ENCODE measurements around the gene ZFYVE26. TPM values are rescaled to one million over a fixed set of nuclear protein-coding genes. Genes with fewer than 3 reads are reported as not detected.

ZFYVE26 gene
- total RNA-seq, 1 donor from 2014 or later: 21.0 TPM

GRCh38 chr14:67815573-67816225, 691 bp downstream of the ZFYVE26 start:
- no peak for DNase-seq (ENCODE audit: low spot score)

DNA sequence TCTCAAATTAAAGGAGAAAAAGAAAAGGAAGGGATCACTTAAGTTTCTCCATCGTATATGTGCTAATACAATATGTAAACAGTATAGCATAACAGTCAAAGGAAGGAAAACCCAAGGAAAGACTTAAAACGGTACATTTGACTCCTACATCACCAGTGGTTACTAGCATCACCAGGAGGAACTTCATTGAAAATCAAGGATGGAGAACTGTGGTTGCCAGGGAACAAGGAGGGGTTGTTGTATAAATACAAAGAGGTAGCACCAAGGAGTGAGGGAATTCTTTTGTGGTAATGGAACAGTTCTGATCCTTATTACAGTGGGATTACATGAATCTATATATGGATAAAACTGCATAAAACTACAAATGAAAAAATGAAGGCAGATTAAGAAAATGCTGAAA, 1.6 kb downstream of the ZFYVE26 start:
- DNase-seq (ENCODE audit: low spot score): no peak

DNA sequence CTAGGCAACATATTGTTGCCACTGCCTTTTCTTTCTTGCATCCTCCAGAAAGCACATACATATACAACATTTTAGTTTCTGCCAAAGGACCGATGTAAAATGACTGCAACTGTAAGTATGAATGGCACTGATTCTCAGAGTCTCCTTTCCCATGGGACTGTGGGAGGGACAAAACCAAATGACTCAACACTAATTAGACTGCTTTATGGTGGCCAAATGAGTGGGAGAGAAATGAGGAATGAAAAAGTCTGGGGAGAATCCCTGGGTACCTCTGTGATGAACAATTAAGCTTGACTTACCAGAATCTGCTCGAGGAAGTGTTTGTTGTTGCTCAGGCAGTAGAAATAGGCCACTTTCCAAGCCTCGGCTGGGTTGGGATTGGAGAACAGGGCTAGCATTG, 10.1 kb downstream of the ZFYVE26 start:
- DNase-seq (ENCODE audit: low spot score): no peak

DNA sequence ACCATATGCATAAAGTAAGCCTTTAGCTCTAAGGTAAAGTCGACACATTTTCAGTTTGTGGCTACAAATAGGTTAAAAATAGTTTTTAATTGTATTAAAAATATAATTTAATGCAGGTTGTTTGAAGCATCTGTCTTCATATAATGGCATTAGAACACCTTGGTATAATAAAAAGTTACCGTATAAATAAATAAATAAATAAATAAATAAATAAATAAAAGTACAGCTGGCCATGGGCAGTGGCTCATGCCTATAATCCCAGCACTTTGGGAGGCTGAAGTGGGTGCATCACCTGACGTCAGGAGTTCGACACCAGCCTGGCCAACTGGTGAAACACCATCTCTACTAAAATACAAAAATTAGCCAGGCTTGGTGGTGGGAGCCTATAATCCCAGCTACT, 15.6 kb downstream of the ZFYVE26 start:
- DNase-seq (ENCODE audit: low spot score): no peak

DNA sequence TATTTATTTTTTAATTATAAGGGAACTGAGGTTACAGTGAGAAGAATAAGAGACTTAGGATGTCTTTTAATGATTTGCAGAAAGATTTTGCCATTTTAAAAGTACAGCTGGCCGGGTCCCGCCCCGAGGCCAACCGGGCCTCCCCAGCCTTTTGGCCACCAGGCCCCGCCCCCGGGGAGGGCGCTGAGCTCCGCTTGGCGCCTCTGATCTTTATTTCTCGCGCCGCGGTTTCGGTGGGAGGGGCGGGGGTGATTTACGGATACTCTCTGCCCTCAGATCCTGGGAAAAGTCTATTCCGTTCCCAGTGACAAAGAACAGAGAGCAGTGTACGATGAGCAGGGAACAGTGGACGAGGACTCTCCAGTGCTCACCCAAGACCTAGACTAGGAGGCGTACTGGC, 17.7 kb downstream of the ZFYVE26 start:
- no peak for DNase-seq (ENCODE audit: low spot score)

GRCh38 chr14:67787673-67788072, 28.7 kb downstream of the ZFYVE26 start:
- no peak for DNase-seq (ENCODE audit: low spot score)

DNA sequence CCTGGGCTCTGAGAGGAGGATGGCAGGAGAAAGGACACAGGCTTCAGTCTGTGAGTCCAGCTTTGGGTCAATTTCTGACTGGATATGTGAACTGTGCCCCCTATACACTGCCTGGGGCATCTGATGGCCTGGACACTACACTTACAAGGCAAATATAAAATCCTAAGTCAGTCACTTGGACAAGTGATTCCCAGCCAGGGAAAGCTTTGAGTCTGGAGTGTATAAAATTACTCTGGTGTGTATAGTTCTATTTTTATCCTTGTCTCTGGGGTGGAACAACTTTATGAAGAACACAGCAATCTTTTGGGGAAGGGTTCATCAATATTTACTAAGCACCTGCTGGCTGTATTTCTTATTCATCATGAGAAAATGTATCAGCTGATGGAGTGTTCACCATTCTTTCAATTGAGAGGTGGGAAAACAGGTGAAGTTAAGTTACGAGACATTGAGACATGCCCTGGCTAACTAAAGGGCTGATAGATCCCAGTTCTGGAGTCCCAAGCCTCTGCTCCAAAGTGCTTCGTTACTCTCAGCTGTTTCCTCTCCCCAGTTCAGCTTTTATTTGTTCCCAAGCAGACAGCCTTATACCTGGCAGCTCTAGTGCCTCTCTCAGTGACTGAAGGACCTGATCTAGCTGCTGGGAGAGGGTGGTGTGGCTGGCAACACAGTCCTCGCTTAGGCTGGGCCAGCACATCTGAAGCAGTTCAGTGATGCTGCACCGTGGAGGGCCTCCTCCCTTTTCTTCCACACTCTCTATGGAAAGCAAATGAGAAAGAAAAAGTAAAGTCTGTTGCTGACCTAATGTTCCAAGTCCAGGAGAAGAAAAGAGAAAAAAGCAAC, 30.9 kb downstream of the ZFYVE26 start:
- no peak for DNase-seq (ENCODE audit: low spot score)

- DNase-seq (ENCODE audit: low spot score): no peak
Measured at GRCh38 chr14:67784244-67784823, 32.1 kb downstream of the ZFYVE26 start.

GRCh38 chr14:67782090-67782489, 34.3 kb downstream of the ZFYVE26 start:
- DNase-seq (ENCODE audit: low spot score): no peak

- DNase-seq (ENCODE audit: low spot score): no peak
Measured at GRCh38 chr14:67778792-67779191, 37.6 kb downstream of the ZFYVE26 start.

DNA sequence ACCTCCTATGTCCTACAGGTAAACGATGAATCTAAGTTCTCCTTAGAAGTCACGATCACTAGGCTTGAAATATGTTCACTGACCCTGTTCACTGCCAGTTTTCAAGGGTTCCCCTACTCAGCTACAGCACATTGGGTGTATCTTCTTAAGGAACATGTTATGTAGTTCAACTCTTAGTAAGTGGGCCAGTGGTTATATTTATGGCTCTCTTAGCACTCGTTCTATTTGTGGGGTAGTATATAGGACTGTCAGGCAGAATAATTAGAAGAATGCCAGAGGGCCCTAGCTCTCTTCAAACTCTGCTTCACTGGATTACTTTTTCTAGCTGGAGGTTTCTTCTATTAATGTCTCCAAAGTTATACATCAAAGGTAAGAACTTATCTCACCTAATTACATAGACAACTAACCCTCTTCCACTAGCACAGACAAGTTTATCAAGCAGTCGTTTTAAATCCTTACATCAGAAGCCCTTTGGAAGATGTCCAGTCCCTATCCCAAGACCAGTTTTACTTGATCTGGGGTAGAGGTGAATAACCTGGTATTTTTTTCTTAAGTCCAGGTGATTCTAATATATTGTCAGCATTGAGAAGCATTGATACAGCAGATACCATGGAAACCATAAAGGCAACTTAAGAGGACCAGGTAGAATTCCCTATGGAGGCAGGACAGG, 39.6 kb downstream of the ZFYVE26 start:
- no peak for DNase-seq (ENCODE audit: low spot score)

DNA sequence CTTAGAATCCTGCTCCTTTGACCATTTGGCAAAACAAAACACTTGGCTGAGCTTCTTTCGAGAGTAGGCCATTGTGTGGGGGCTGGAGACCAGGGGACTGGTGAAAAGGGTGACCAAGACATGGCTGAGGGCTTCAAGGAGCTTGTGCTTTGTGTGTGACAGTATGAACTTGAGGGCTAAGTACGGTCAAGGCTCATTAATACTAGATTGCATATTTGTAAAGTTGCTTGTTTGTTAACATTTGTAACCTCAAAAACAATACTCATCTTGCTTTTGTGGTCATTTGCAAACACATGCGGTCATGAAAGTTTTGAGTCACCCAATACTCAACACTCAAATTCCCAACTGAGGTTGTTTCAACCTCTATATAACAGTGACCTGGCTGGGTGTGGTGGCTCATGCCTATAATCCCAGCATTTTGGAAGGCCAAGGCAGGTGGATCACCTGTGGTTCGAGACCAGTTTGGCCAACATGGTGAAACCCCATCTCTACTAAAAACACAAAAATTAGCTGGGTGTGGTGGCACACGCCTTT, 42.5 kb downstream of the ZFYVE26 start:
- no peak for DNase-seq (ENCODE audit: low spot score)

DNA sequence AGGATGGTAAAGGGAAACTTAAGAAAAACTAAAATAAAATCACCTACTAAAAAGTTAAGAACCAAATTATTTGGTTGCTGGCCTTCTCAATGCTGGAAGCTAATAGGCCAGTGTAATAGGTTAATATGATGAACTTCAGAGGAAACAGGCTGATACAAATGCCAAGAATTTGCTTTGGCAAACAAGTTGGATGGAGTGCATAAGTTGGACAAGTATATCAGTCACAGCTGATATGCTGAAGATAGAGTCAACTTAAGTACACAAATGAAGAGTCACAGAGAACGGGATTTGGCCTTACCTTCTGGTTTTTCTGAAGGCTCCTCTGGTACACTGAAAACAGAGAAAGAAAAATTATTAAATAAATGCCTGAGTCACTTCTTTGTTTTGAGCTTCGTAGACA, 48.2 kb downstream of the ZFYVE26 start:
- DNase-seq (ENCODE audit: low spot score): no peak

GRCh38 chr14:67766035-67766680, 50.2 kb downstream of the ZFYVE26 start:
- DNase-seq (ENCODE audit: low spot score): peak; percentile 22

DNA sequence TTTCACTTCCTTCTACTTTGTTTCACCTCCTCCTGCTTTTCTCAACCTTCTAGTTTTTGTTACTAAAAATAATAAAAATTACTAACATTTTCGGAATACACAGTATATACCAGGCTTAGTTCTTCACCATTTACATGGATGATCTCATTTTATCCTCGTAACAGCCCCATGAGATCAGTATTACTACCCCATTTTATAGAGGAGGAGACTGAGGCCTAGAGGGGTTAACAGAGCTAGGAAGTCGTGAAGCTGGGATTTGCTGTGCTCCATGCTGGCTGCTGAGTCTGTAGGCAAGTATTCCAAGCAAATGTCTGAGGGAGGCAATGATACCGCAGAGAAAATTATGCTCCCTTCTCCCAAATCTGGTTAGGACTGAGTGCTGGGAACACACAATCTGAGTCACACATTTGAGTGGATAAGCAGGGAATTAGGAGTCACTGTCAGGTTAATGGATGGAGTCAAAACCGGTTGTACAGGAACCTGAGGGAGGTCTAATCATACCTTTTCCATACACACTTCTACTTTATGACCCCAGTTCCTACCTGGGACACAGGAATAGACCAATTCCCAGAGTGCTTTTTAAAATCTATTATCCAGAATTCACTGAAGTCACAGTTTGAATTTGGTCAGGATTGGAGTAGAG, 51.1 kb downstream of the ZFYVE26 start:
- peak; percentile 14 for DNase-seq (ENCODE audit: low spot score)

GRCh38 chr14:67764496-67764895, 51.9 kb downstream of the ZFYVE26 start:
- no peak for DNase-seq (ENCODE audit: low spot score)

DNA sequence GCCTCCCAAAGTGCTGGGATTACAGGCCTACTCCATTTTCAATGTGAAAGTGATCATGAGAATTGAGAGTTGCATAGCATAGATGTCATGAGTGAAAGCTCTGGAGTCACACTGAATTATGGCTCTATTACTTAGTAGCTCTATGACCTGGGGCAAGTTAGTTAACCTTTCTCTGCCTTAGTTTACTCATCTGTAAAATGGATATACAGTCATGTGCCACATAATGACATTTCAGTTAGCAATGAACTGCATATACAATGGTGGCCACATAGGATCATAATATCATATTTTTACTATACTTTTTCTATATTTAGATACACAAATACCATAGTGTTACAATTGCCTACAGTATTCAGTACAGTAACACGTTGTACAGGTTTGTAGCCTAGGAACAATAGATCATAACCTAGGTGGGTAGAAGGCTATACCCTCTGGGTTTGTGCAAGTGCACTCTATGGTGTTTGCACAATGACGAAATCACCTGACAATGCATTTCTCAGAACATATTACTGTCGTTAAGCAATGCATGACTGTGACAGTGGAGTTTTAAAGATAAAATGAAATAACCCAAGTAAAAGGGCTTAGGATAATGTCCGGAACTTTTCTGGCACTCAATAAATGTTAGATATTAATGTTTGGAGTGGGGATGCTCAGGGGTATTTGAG, 53.1 kb downstream of the ZFYVE26 start:
- DNase-seq (ENCODE audit: low spot score): no peak

- no peak for DNase-seq (ENCODE audit: low spot score)
Measured at GRCh38 chr14:67762051-67762450, 54.3 kb downstream of the ZFYVE26 start.

- no peak for DNase-seq (ENCODE audit: low spot score)
Measured at GRCh38 chr14:67759916-67760315, 56.5 kb downstream of the ZFYVE26 start.

GRCh38 chr14:67757175-67757574, 59.2 kb downstream of the ZFYVE26 start:
- DNase-seq (ENCODE audit: low spot score): no peak

DNA sequence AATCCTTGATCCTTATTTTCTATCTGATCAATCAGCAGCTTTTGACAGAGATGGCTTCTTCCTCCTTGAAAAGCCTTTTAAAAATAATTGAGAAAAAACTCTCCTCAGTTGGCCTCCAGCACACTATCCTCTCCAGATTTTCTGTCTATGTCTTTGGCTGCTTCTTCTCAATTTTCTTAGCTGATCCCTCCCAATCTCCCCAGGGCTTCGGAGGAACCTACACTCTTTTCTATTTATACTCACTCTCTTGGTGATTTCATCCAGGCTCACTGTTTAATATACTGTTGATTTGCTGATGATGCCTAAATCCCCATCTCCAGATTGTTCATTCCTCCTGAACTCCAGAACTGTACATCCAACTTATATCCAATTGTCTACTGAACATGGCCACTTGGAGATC, 59.9 kb downstream of the ZFYVE26 start:
- no peak for DNase-seq (ENCODE audit: low spot score)
